Pancreas (tissue), 10 donors: ENCODE data around the gene MYO6. TPM values are rescaled to one million over a fixed set of nuclear protein-coding genes. Genes with fewer than 3 reads are reported as not detected.
A peak's percentile ranks its signal among the peaks of the same experiment; 100 is the strongest.

ENCODE experiments used
- ATAC-seq, 4 donors: fragments of 200-7000 bp; cut with Tn5 transposase; one replicate each; pipeline versions ENCODE4 v1.8.0 to v1.9.1; 2020; ENCODE audit warnings: mild to moderate bottlenecking in 4 of 4, moderate library complexity in 4 of 4
- DNase-seq, 6 donors: peaks; one replicate each; pipeline ENCODE4 v3.0.0-alpha.2; 2020
- FAIRE-seq: peaks from 2 replicates; lab custom pipeline; 2012; peaks lifted over from hg19 to GRCh38; lab: Jason Lieb, UNC
- H3K27ac ChIP-seq, 4 donors: fragments of 200-600 bp; sonication (generic); 1 replicate in 3 of 4; 2 replicates in 1 of 4; pipeline versions ENCODE4 v1.5.0 to v1.8.0; 2020
- H3K27me3 ChIP-seq, 4 donors: fragments of 200-600 bp; one replicate each; pipeline ENCODE4 v1.8.0; 2021
- H3K36me3 ChIP-seq, 3 donors: fragments of 200-600 bp; sonication (generic) in 1 of 3; one replicate each; pipeline versions ENCODE4 v1.5.0 to v1.8.0; 2020 to 2021
- H3K4me1 ChIP-seq, 3 donors: fragments of 200-600 bp; one replicate each; pipeline ENCODE4 v1.8.0; 2021
- H3K4me3 ChIP-seq, 4 donors: fragments of 200-600 bp; sonication (generic) in 2 of 4; one replicate each; pipeline versions ENCODE4 v1.5.0 to v1.8.0; 2020 to 2021
- H3K9me3 ChIP-seq, 4 donors: fragments of 200-600 bp; one replicate each; pipeline ENCODE4 v1.8.0; 2021
- CTCF ChIP-seq, 4 donors: fragments of 200-600 bp; sonication (generic) in 3 of 4; IDR thresholded peaks; one replicate each; pipeline versions ENCODE4 v1.5.0 to v1.8.0; 2021; ENCODE audit warnings: antibody characterized with exemption in 4 of 4
- WGBS, 2 donors: extraction: QIAGEN DNeasy Blood & Tissue Kit; methylation state at CpG; one replicate each; pipeline ENCODE4 v1.1.7; 2013; 5-methylcytosine and 5-hydroxymethylcytosine counted together
- intact Hi-C, 3 donors: fragments of 100-400 bp; cut with DNase I; formaldehyde crosslinking; loops; one replicate each; pipeline versions ENCODE4 v1.11.1 to v1.14.2; 2022
- polyA plus RNA-seq, 2 donors: library from polyadenylated mRNA; stranded (reverse); fragments of 200-250 nt; gene quantifications; one replicate each; pipeline ENCODE4 v1.2.3, GENCODE V29; 2013
- total RNA-seq, 6 donors: library from RNA; stranded (reverse); fragmentation: NEBNext Ultra II Directional in 4 of 6; extraction: Animal tissue kit (Norgen Biotek cat#: 25700) in 4 of 6; gene quantifications; one replicate each; pipeline versions ENCODE4 v1.2.1 to v1.2.4, GENCODE V29; 2021 to 2023
- donor health status: healthy with polysubstance abuse.
- donor health status: DM: no; HTN: no; CAD: no; lungs with moderate emphysema.
- donor health status: DM: no; HTN: no; CAD: no.
- donor health status: control.
- donor health status: control.
- donor health status: Bipolar disorder and iron deficiency.
- donor health status: DM: yes; HTN: yes; CAD: no.
- donor health status: DM: no; HTN: no; CAD: no.
- donor health status: DM: no; HTN: no; CAD: no.
- donor health status: DM: yes; HTN: yes; CAD: no.

Gene MYO6
- total and polyA plus RNA-seq, 8 donors = 16.4 to 47.6 (median 19.6) TPM

- intact Hi-C loops = no loop called here
- H3K27me3 ChIP-seq = no peaks in the 10 kb centered on the region
- H3K9me3 ChIP-seq = no peaks in the 10 kb centered on the region
- FAIRE-seq (peak; percentile 26), ATAC-seq (no peak), DNase-seq (no peak)
- no peaks in the 10 kb centered on the region for H3K36me3 ChIP-seq
- WGBS, 2 donors = 71 to 79% methylated on average over 1 of the region's 1 CpG
- peaks cover 0 to 12% (median 0%) of the 10 kb centered on the region in 3 donors for H3K4me1 ChIP-seq
- no peak overlapping the region for H3K27ac ChIP-seq
- no peak for TF ChIP-seq CTCF (IDR thresholded peaks at IDR 0.05)
- no peak overlapping the region for H3K4me3 ChIP-seq
These were observed 11.3 kb downstream of the MYO6 start for GRCh38 chr6:75760320-75760719.

GRCh38 chr6:75761489-75761888, 12.4 kb downstream of the MYO6 start:
- Histone ChIP-seq H3K27me3 (no peaks in the 10 kb centered on the region), H3K9me3 (no peaks in the 10 kb centered on the region), H3K36me3 (no peaks in the 10 kb centered on the region), H3K27ac (no peak overlapping the region), H3K4me1 (peaks cover 0 to 12% (median 0%) of the 10 kb centered on the region in 3 donors), H3K4me3 (no peak overlapping the region)
- no peak for TF ChIP-seq CTCF (IDR thresholded peaks at IDR 0.05)
- ATAC-seq = no peak
- DNase-seq = no peak
- no peak for FAIRE-seq
- intact Hi-C loops = no loop called here
- WGBS, 2 donors = 94 to 100% methylated on average over 1 of the region's 1 CpG

GRCh38 chr6:75762063-75762462, 13.0 kb downstream of the MYO6 start:
- Histone ChIP-seq H3K36me3 (no peaks in the 10 kb centered on the region), H3K4me3 (no peak overlapping the region), H3K27ac (no peak overlapping the region), H3K9me3 (no peaks in the 10 kb centered on the region), H3K27me3 (no peaks in the 10 kb centered on the region), H3K4me1 (peaks cover 0 to 12% (median 0%) of the 10 kb centered on the region in 3 donors)
- WGBS, 2 donors = 96 to 98% methylated on average over 8 of the region's 8 CpGs
- no peak for DNase-seq
- no peak for ATAC-seq
- TF ChIP-seq CTCF (IDR thresholded peaks at IDR 0.05) = no peak
- no peak for FAIRE-seq
- intact Hi-C loops = no loop called here

DNA sequence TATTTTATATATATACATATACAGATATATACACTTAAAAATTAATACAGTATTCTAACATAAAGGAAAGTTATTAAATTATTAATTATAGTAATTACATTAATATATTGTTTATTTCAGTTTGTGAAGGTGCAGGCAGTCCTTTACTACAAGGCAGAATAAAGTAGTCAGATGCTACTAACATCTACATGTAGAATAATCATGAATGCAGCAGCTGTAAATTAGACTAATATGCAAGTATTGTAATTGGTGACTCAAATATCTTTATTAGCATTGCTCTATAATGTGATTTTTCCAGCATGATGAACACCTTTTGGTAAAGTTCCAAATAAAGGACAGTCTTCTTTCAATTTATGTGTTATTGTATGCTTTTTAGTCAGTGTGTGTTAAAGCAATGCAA, 17.3 kb downstream of the MYO6 start:
- intact Hi-C loops = no loop called here
- ATAC-seq = no peak
- Histone ChIP-seq H3K27ac (no peak overlapping the region), H3K4me1 (no peaks in the 10 kb centered on the region), H3K4me3 (no peak overlapping the region), H3K27me3 (no peaks in the 10 kb centered on the region), H3K9me3 (no peaks in the 10 kb centered on the region), H3K36me3 (no peaks in the 10 kb centered on the region)
- TF ChIP-seq CTCF (IDR thresholded peaks at IDR 0.05) = no peak
- DNase-seq = no peak
- FAIRE-seq = no peak

- Histone ChIP-seq H3K4me1 (no peaks in the 10 kb centered on the region), H3K4me3 (no peak overlapping the region), H3K36me3 (no peaks in the 10 kb centered on the region), H3K27me3 (no peaks in the 10 kb centered on the region), H3K9me3 (no peaks in the 10 kb centered on the region), H3K27ac (no peak overlapping the region)
- DNase-seq (no peak), FAIRE-seq (no peak), ATAC-seq (no peak)
- intact Hi-C loops = no loop called here
- TF ChIP-seq CTCF (IDR thresholded peaks at IDR 0.05) = no peak
- 88 to 95% methylated on average over 5 of the region's 5 CpGs for WGBS, 2 donors
These were observed 21.8 kb downstream of the MYO6 start for GRCh38 chr6:75770844-75771243.
